Astrocyte (in vitro differentiated cells and primary cell): ENCODE data around the gene TWIST2. TPM values are rescaled to one million over a fixed set of nuclear protein-coding genes. Genes with fewer than 3 reads are reported as not detected.

Source experiments
- DNase-seq: peaks from one replicate; pipeline ENCODE4 v3.0.0-alpha.2; 2010; ENCODE audit warnings: low read depth
- FAIRE-seq: peaks from 2 replicates; lab custom pipeline; 2011; peaks lifted over from hg19 to GRCh38; lab: Jason Lieb, UNC
- H2AFZ ChIP-seq: 2 replicates; pipeline ENCODE4 v1.6.0; 2012; ENCODE audit warnings: low read depth, low read length, inconsistent platforms
- H3K27ac ChIP-seq: 2 replicates; pipeline ENCODE4 v1.5.1; 2011; ENCODE audit warnings: low read depth, low read length, inconsistent platforms
- H3K27me3 ChIP-seq: 2 replicates; pipeline ENCODE4 v1.6.0; 2011; ENCODE audit warnings: low read length, inconsistent platforms; ENCODE audit not compliant: insufficient read depth
- H3K36me3 ChIP-seq: 2 replicates; pipeline ENCODE4 v1.5.1; 2011; ENCODE audit warnings: low read length, inconsistent platforms; ENCODE audit not compliant: insufficient read depth
- H3K4me1 ChIP-seq: 2 replicates; pipeline ENCODE4 v1.5.1; 2011; ENCODE audit warnings: low read length, inconsistent platforms; ENCODE audit not compliant: insufficient read depth
- H3K4me2 ChIP-seq: 2 replicates; pipeline ENCODE4 v1.6.0; 2012; ENCODE audit warnings: low read length, inconsistent platforms
- H3K4me3 ChIP-seq: 2 replicates; pipeline ENCODE4 v1.5.1; 2011; ENCODE audit warnings: low read depth, mild to moderate bottlenecking, low read length, inconsistent platforms; ENCODE audit not compliant: insufficient read depth
- H3K79me2 ChIP-seq: 2 replicates; pipeline ENCODE4 v1.6.0; 2012; ENCODE audit warnings: mild to moderate bottlenecking, low read length, inconsistent platforms; ENCODE audit not compliant: insufficient read depth
- H3K9ac ChIP-seq: 2 replicates; pipeline ENCODE4 v1.6.0; 2012; ENCODE audit warnings: mild to moderate bottlenecking, low read length, inconsistent platforms
- H3K9me3 ChIP-seq: 2 replicates; pipeline ENCODE4 v1.5.1; 2012; ENCODE audit warnings: low read depth, mild to moderate bottlenecking, low read length, inconsistent platforms; ENCODE audit not compliant: insufficient read depth
- H4K20me1 ChIP-seq: 2 replicates; pipeline ENCODE4 v1.6.0; 2012; ENCODE audit warnings: low read length, inconsistent platforms; ENCODE audit not compliant: insufficient read depth
- H3K27ac Mint-ChIP-seq: one replicate; pipeline ENCODE4 v1.8.0; 2021; ENCODE audit warnings: mild to moderate bottlenecking, mixed read lengths; ENCODE audit not compliant: unreplicated experiment
- H3K27me3 Mint-ChIP-seq: one replicate; pipeline ENCODE4 v1.8.0; 2021; ENCODE audit warnings: low read depth, mixed read lengths; ENCODE audit not compliant: unreplicated experiment
- H3K36me3 Mint-ChIP-seq: one replicate; pipeline ENCODE4 v1.8.0; 2021; ENCODE audit warnings: low read depth, mixed read lengths; ENCODE audit not compliant: unreplicated experiment
- H3K4me1 Mint-ChIP-seq: one replicate; pipeline ENCODE4 v1.8.0; 2021; ENCODE audit warnings: low read depth, mixed read lengths; ENCODE audit not compliant: unreplicated experiment
- H3K4me3 Mint-ChIP-seq: one replicate; pipeline ENCODE4 v1.8.0; 2021; ENCODE audit warnings: mild to moderate bottlenecking, moderate library complexity, mixed read lengths; ENCODE audit not compliant: unreplicated experiment
- H3K9me3 Mint-ChIP-seq: one replicate; pipeline ENCODE4 v1.8.0; 2021; ENCODE audit warnings: mild to moderate bottlenecking, mixed read lengths; ENCODE audit not compliant: unreplicated experiment
- CTCF ChIP-seq: IDR thresholded peaks from 2 replicates; pipeline ENCODE4 v1.5.1; 2011; ENCODE audit warnings: low read depth, mild to moderate bottlenecking, inconsistent platforms, low read length, moderate library complexity; ENCODE audit not compliant: insufficient read depth
- EZH2 ChIP-seq: IDR thresholded peaks from 2 replicates; pipeline ENCODE4 v1.6.1; 2012; ENCODE audit warnings: mild to moderate bottlenecking, low read length, inconsistent platforms; ENCODE audit not compliant: insufficient read depth
- total RNA-seq: library from RNA; stranded (reverse); gene quantifications from 2 replicates; pipeline ENCODE4 v1.2.1, GENCODE V29; 2021

TWIST2 gene
- total RNA-seq, 1 donor from 2014 or later, result 3.2 TPM

DNA sequence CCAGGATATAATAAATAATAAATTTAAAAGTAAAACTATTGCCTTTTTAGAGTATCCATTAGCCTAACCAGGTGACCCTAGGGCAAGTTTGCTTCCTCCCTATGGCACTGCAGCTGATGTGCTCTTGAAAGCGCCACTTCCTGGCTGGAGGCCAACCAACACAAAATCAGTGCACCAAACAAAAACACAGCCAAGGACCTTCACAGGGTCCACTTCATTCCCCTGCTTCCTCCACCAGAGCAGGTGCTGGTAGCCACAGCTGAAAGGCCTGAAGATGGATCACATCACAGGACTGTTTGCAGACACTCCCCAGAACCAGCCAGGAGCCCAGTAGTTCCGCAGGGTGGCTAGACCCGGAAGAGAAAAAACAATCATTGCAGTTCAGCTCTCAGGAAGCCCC is 108.8 kb downstream of the TWIST2 start:
- Histone ChIP-seq H3K27ac (no peak overlapping the region), H3K9me3 (no peaks in the 10 kb centered on the region), H3K9ac (no peak overlapping the region), H3K27me3 (no peaks in the 10 kb centered on the region), H3K4me1 (peaks cover 9% of the 10 kb centered on the region), H3K79me2 (no peaks in the 10 kb centered on the region), H3K36me3 (no peaks in the 10 kb centered on the region), H2AFZ (no peak overlapping the region), H3K4me2 (no peak overlapping the region), H4K20me1 (no peaks in the 10 kb centered on the region), H3K4me3 (no peak overlapping the region)
- peaks cover 8% of the 10 kb centered on the region for H3K4me1 Mint-ChIP-seq
- peaks cover 3% of the 10 kb centered on the region for H3K9me3 Mint-ChIP-seq
- H3K4me3 Mint-ChIP-seq, result no peak overlapping the region
- H3K27ac Mint-ChIP-seq, result no peak overlapping the region
- TF ChIP-seq EZH2, result no peak
- TF ChIP-seq CTCF, result no peak
- FAIRE-seq (no peak), DNase-seq (no peak)
- no peaks in the 10 kb centered on the region for H3K36me3 Mint-ChIP-seq
- H3K27me3 Mint-ChIP-seq, result no peaks in the 10 kb centered on the region
